T-helper 2 cell treated with Interferon-gamma antibody and Interleukin-4, amounts not matched to agents 5 μg/mL and 100 μg/mL, for 36 hours (primary cell): ENCODE measurements around the gene ORMDL2.
A peak's percentile ranks its signal among the peaks of the same experiment; 100 is the strongest.
"Not testable (repeated sequence)": the region's sequence is repeated elsewhere in the genome, so short reads cannot be mapped to it uniquely, and the experiment has no call there.

Experiments used
- DNase-seq: peaks from one replicate; pipeline ENCODE4 v3.0.0; 2021; ENCODE audit warnings: low spot score
- H3K27ac Mint-ChIP-seq: one replicate; pipeline ENCODE4 v1.8.0; 2021; ENCODE audit warnings: mild to moderate bottlenecking, mixed read lengths
- H3K27me3 Mint-ChIP-seq: one replicate; pipeline ENCODE4 v1.8.0; 2021; ENCODE audit warnings: low read depth, mixed read lengths
- H3K36me3 Mint-ChIP-seq: one replicate; pipeline ENCODE4 v1.8.0; 2021; ENCODE audit warnings: low read depth, mixed read lengths
- H3K4me1 Mint-ChIP-seq: one replicate; pipeline ENCODE4 v1.8.0; 2021; ENCODE audit warnings: low read depth, mixed read lengths
- H3K4me3 Mint-ChIP-seq: one replicate; pipeline ENCODE4 v1.8.0; 2022; ENCODE audit warnings: mild to moderate bottlenecking, moderate library complexity, mixed read lengths
- H3K9me3 Mint-ChIP-seq: one replicate; pipeline ENCODE4 v1.8.0; 2021; ENCODE audit warnings: mixed read lengths

Gene ORMDL2

GRCh38 chr12:55816881-55817344 lies 928 bp upstream of the ORMDL2 start:
- Mint-ChIP-seq H3K4me3 (no peak overlapping the region), H3K9me3 (no peaks in the 10 kb centered on the region), H3K27me3 (no peaks in the 10 kb centered on the region), H3K4me1 (peaks cover 38% of the 10 kb centered on the region), H3K27ac (no peak overlapping the region), H3K36me3 (peaks cover 40% of the 10 kb centered on the region)
- DNase-seq = no peak

DNA sequence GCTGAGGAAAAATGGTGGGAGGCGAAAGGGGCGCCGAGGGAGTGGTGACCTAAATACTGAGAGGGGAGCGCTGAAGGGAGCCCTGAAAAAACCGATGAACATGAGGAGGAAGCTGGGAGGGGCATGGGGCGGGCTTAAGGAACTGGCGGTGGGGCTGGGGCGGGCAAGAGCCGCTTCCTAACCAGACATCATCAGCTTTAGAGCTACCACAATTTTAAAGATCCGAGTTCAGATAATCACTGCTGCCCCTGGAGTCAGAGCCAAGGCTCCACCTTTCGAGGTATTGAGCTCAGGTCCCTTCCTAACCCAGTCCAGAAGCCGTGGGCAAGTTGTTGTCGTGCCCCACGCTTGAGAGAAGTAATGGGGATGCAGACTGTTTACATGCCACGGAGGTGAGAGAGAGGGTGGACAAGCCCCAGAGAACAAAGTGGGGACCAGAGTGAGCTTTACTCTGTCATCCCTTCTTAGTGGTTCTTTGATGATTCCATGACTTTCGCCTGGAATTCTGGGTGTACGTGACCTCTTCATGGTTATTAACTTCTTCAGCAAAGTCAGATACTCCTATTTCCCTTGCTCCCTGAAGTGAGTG lies 393 bp downstream of the ORMDL2 start:
- H3K27ac Mint-ChIP-seq = no peak overlapping the region
- peaks cover 44% of the 10 kb centered on the region for H3K36me3 Mint-ChIP-seq

DNA sequence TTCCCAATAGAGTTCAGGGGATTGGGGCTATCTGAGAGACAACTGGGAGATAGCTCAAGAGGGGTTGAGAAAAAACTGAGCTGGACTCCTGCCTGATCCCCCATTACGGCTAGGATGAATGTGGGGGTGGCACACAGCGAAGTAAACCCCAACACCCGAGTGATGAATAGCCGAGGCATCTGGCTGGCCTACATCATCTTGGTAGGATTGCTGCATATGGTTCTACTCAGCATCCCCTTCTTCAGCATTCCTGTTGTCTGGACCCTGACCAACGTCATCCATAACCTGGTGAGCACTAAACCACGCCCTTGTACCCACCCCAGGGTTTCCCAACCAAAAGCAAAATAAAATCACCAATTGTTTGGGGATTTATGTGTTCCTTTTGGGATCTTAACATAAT lies 1.0 kb downstream of the ORMDL2 start:
- Mint-ChIP-seq H3K9me3 (no peaks in the 10 kb centered on the region), H3K27ac (peak overlapping the region; percentile 29), H3K27me3 (no peaks in the 10 kb centered on the region), H3K4me3 (no peak overlapping the region), H3K4me1 (peaks cover 30% of the 10 kb centered on the region), H3K36me3 (peaks cover 44% of the 10 kb centered on the region)
- DNase-seq = no peak

More for the DNA sequence above, 393 bp downstream of the ORMDL2 start:
- Mint-ChIP-seq H3K4me3 (no peak overlapping the region), H3K9me3 (no peaks in the 10 kb centered on the region), H3K4me1 (peaks cover 30% of the 10 kb centered on the region), H3K27me3 (no peaks in the 10 kb centered on the region)
- DNase-seq = no peak

GRCh38 chr12:55820679-55821078 lies 2.8 kb downstream of the ORMDL2 start:
- H3K4me3 Mint-ChIP-seq = no peak overlapping the region
- H3K27me3 Mint-ChIP-seq = no peaks in the 10 kb centered on the region
- H3K4me1 Mint-ChIP-seq = peaks cover 27% of the 10 kb centered on the region
- DNase-seq = no peak
- no peaks in the 10 kb centered on the region for H3K9me3 Mint-ChIP-seq
- H3K27ac Mint-ChIP-seq = no peak overlapping the region
- peaks cover 42% of the 10 kb centered on the region for H3K36me3 Mint-ChIP-seq

- no peak for DNase-seq
- Mint-ChIP-seq H3K27ac (no peak overlapping the region), H3K9me3 (no peaks in the 10 kb centered on the region), H3K4me3 (no peak overlapping the region), H3K4me1 (peaks cover 28% of the 10 kb centered on the region), H3K36me3 (peaks cover 46% of the 10 kb centered on the region), H3K27me3 (no peaks in the 10 kb centered on the region)
Measured at GRCh38 chr12:55822228-55822627, 4.4 kb downstream of the ORMDL2 start.

DNA sequence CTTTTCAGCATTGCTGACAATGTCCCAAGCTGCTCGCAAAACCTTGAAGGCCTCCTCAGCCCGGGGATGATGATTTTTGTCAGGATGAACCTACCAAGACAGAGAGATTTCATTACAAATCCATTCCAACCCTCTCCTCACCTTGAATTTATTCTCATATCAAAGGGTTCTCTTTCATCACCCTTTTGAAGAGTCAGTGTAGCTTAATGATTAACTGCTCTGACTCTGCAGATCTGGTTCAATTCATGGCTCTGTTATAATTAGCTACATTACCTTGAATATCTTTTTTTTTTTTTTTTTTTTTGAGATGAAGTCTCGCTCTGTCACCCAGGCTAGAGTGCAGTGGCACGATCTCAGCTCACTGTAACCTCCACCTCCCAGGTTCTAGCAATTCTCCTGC lies 5.6 kb downstream of the ORMDL2 start:
- Mint-ChIP-seq H3K36me3 (peaks cover 55% of the 10 kb centered on the region), H3K27me3 (no peaks in the 10 kb centered on the region), H3K4me3 (no peak overlapping the region), H3K27ac (no peak overlapping the region), H3K9me3 (no peaks in the 10 kb centered on the region), H3K4me1 (peaks cover 37% of the 10 kb centered on the region)
- DNase-seq = no peak

GRCh38 chr12:55824726-55825125 lies 6.9 kb downstream of the ORMDL2 start:
- peaks cover 50% of the 10 kb centered on the region for H3K36me3 Mint-ChIP-seq

DNA sequence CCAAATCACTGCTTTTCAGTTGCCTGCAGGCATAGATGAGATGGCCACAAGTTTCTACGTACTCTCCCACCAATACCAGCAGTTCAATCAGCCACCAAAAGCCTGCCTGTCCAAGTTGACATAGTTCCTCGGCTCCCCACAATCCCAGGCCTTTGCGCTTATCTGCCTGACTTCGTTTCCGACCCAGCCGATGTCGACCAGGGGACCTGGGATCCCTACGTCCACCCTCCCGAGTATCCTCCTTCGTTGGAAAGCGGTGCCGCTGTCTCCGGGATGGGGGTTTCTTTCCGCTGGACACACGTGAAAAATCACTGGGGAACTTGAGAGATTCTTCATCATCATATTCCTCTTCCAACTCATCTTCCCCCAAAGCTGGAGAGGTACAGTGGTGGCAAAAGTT lies 10.0 kb downstream of the ORMDL2 start:
- Mint-ChIP-seq H3K27me3 (no peaks in the 10 kb centered on the region), H3K4me1 (peaks cover 44% of the 10 kb centered on the region), H3K36me3 (peaks cover 32% of the 10 kb centered on the region), H3K9me3 (no peaks in the 10 kb centered on the region), H3K27ac (peak overlapping the region; percentile 50), H3K4me3 (peak overlapping the region; percentile 99)
- no peak for DNase-seq

More at GRCh38 chr12:55824726-55825125, 6.9 kb downstream of the ORMDL2 start:
- peaks cover 29% of the 10 kb centered on the region for H3K4me1 Mint-ChIP-seq
- H3K4me3 Mint-ChIP-seq = peak overlapping the region; percentile 14
- DNase-seq = no peak
- H3K27ac Mint-ChIP-seq = peak overlapping the region; percentile 63
- no peaks in the 10 kb centered on the region for H3K9me3 Mint-ChIP-seq
- H3K27me3 Mint-ChIP-seq = no peaks in the 10 kb centered on the region

- DNase-seq = no peak
- Mint-ChIP-seq H3K4me3 (peak overlapping the region; percentile 99), H3K27ac (peak overlapping the region; percentile 97), H3K4me1 (peaks cover 41% of the 10 kb centered on the region), H3K36me3 (peaks cover 27% of the 10 kb centered on the region), H3K27me3 (no peaks in the 10 kb centered on the region), H3K9me3 (no peaks in the 10 kb centered on the region)
Measured at GRCh38 chr12:55828357-55828756, 10.5 kb downstream of the ORMDL2 start.

DNA sequence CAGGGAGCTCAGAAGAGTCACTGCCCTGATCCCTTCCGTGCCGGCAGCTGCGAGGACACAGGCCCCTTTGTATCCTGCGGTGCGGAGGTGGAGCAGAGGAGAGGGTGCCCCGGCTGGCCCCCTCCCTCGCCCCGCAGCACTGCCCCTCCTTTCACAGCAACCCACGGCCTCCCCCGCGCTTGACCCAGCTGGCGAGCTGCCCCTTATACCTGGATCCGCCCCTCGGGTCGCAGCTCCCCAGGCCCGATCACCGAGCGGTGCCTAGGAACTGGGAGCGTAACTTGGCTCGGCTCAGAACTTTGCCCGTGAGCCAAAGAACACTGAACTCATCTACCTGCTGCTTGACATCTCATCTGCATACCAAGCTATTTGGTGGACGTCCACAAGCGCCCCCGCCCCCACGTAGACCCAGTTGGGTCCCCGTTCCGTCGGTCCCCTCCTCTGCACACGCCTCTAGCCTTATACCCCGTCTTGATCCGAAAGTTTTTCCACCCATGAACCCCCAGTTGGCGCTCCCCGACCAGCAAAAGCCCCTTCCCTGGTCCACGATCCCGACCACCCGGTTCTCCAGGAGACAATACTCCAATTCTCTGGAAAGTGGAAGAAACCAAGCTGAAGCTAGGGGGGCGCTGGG lies 12.2 kb downstream of the ORMDL2 start:
- peak overlapping the region; percentile 99 for H3K4me3 Mint-ChIP-seq
- H3K27ac Mint-ChIP-seq = peak overlapping the region; percentile 97
- no peaks in the 10 kb centered on the region for H3K27me3 Mint-ChIP-seq
- no peaks in the 10 kb centered on the region for H3K9me3 Mint-ChIP-seq
- DNase-seq = no peak
- peaks cover 35% of the 10 kb centered on the region for H3K4me1 Mint-ChIP-seq
- peaks cover 22% of the 10 kb centered on the region for H3K36me3 Mint-ChIP-seq

- peaks cover 21% of the 10 kb centered on the region for H3K36me3 Mint-ChIP-seq
- peaks cover 34% of the 10 kb centered on the region for H3K4me1 Mint-ChIP-seq
- H3K27me3 Mint-ChIP-seq = no peaks in the 10 kb centered on the region
- no peak for DNase-seq
- peak overlapping the region; percentile 97 for H3K27ac Mint-ChIP-seq
- H3K4me3 Mint-ChIP-seq = peak overlapping the region; percentile 99
- H3K9me3 Mint-ChIP-seq = no peaks in the 10 kb centered on the region
Measured at GRCh38 chr12:55830601-55831446, 13.0 kb downstream of the ORMDL2 start.

DNA sequence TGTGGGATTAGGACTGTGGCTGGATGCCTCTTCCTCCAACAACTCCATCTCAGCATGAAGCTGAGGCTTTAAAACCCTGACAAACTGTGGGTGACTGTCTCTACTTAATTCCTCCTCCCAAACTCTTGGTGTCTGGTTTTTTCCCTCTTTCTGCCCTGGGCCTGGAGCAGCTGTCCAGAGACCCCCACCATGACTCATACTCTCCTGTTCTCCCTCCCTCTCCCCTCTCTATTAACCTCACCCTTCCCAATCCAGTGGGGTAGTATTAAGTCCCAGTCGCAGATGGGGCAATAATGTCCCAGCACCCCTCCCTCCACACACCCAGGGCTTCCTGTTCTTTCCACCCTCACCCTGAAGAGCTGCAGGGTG lies 13.6 kb downstream of the ORMDL2 start:
- H3K4me3 Mint-ChIP-seq = peak overlapping the region; percentile 99
- H3K27ac Mint-ChIP-seq = peak overlapping the region; percentile 64
- H3K27me3 Mint-ChIP-seq = no peaks in the 10 kb centered on the region
- H3K9me3 Mint-ChIP-seq = no peaks in the 10 kb centered on the region
- peaks cover 19% of the 10 kb centered on the region for H3K36me3 Mint-ChIP-seq
- peaks cover 34% of the 10 kb centered on the region for H3K4me1 Mint-ChIP-seq
- DNase-seq = no peak

DNA sequence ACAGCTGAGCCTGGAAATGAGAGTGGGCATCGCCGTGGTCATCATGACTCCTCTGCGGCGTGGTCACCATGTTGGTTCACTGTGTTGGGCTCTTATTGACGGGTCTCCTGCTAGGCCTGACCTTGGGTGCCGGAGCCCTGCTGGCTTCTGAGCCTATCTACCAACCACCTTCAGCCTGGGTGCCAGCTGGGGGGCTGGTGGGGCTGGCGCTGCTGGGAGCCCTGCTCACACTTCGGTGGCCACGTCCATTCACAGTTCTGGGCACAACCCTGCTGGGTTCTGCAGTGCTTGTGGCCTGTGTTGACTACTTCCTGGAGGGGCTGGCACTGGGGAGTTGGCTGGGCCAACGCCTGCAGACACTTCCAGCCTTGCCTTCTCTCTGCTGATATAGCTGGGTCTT lies 15.2 kb downstream of the ORMDL2 start:
- Mint-ChIP-seq H3K27me3 (no peaks in the 10 kb centered on the region), H3K36me3 (peaks cover 7% of the 10 kb centered on the region), H3K4me3 (no peak overlapping the region), H3K9me3 (no peaks in the 10 kb centered on the region), H3K27ac (no peak overlapping the region), H3K4me1 (peaks cover 27% of the 10 kb centered on the region)
- DNase-seq = no peak

GRCh38 chr12:55834400-55834799 lies 16.6 kb downstream of the ORMDL2 start:
- not testable (repeated sequence) for H3K36me3 Mint-ChIP-seq, DNase-seq, H3K9me3 Mint-ChIP-seq, H3K27me3 Mint-ChIP-seq, H3K27ac Mint-ChIP-seq, H3K4me3 Mint-ChIP-seq
- H3K4me1 Mint-ChIP-seq = peaks cover 22% of the 10 kb centered on the region
